GM19463 (cell line): ENCODE results near the gene ALKBH2.

ENCODE experiments used
- ATAC-seq: cut with Tn5 transposase; IDR thresholded peaks from one replicate; pipeline ENCODE4 v1.9.1; 2021; ENCODE audit warnings: mild to moderate bottlenecking, moderate library complexity; ENCODE audit not compliant: unreplicated experiment

The ALKBH2 gene

GRCh38 chr12:109093022-109093918, at the start of gene ALKBH2:
ALKBH2 (minus strand) TSS chr12:109093472; CDS start chr12:109092786, 686 bp downstream.
- ATAC-seq, result peak; percentile 53

- no peak for ATAC-seq
These were observed 47.3 kb upstream of the ALKBH2 start for GRCh38 chr12:109140560-109140959.

- no peak for ATAC-seq
These were observed 46.5 kb upstream of the ALKBH2 start for GRCh38 chr12:109139791-109140190.

GRCh38 chr12:109139360-109139759, 46.1 kb upstream of the ALKBH2 start:
- ATAC-seq, result no peak

GRCh38 chr12:109137055-109137454, 43.8 kb upstream of the ALKBH2 start:
- ATAC-seq, result no peak

- ATAC-seq, result no peak
These were observed 41.1 kb upstream of the ALKBH2 start for GRCh38 chr12:109134186-109134917.

GRCh38 chr12:109131154-109132050, 38.1 kb upstream of the ALKBH2 start:
- no peak for ATAC-seq

GRCh38 chr12:109130297-109131153, 37.3 kb upstream of the ALKBH2 start:
- no peak for ATAC-seq

GRCh38 chr12:109127533-109128242, 34.4 kb upstream of the ALKBH2 start:
- no peak for ATAC-seq

- no peak for ATAC-seq
These were observed 33.5 kb upstream of the ALKBH2 start for GRCh38 chr12:109126784-109127183.

- no peak for ATAC-seq
These were observed 32.5 kb upstream of the ALKBH2 start for GRCh38 chr12:109125791-109126190.

GRCh38 chr12:109124878-109125648, 31.8 kb upstream of the ALKBH2 start:
- ATAC-seq, result no peak

- no peak for ATAC-seq
These were observed 28.1 kb upstream of the ALKBH2 start for GRCh38 chr12:109121346-109121880.

GRCh38 chr12:109120557-109120956, 27.3 kb upstream of the ALKBH2 start:
- ATAC-seq, result no peak

- no peak for ATAC-seq
These were observed 26.8 kb upstream of the ALKBH2 start for GRCh38 chr12:109120095-109120494.

GRCh38 chr12:109116611-109116949, 23.3 kb upstream of the ALKBH2 start:
- ATAC-seq, result no peak

- ATAC-seq, result no peak
These were observed 22.7 kb upstream of the ALKBH2 start, which contains the start of gene ACACB for GRCh38 chr12:109115758-109116610. ACACB (plus strand) TSS chr12:109116587; CDS start chr12:109139406, 22,819 bp downstream.

- no peak for ATAC-seq
These were observed 22.1 kb upstream of the ALKBH2 start for GRCh38 chr12:109115404-109115757.
